Measurements from ENCODE around the gene KCNG4. TPM values are rescaled to one million over a fixed set of nuclear protein-coding genes. Genes with fewer than 3 reads are reported as not detected.

Gene KCNG4
- total RNA-seq, 1 donor from 2014 or later: not detected

- H3K79me2 ChIP-seq (ENCODE audit: low read depth): no peaks in the 10 kb centered on the region
- peak; percentile 36 for DNase-seq (ENCODE audit: low spot score)
Observed at GRCh38 chr16:84281074-84281473, 41.3 kb upstream of the KCNG4 start.

GRCh38 chr16:84279881-84280280 is 40.1 kb upstream of the KCNG4 start:
- H3F3A ChIP-seq (ENCODE audit: low read depth): no peaks in the 10 kb centered on the region
- no peaks in the 10 kb centered on the region for H3K36me3 ChIP-seq
- no peak overlapping the region for H3K4me2 ChIP-seq
- Mint-ChIP-seq H3K4me3 (no peak overlapping the region), H3K36me3 (no peaks in the 10 kb centered on the region), H3K4me1 (peaks cover 45% of the 10 kb centered on the region), H3K27ac (no peak overlapping the region), H3K27me3 (ENCODE audit: insufficient read depth, low read depth) (peaks cover 12% of the 10 kb centered on the region), H3K9me3 (no peaks in the 10 kb centered on the region)
- no peak overlapping the region for H3K9ac ChIP-seq
- H3K27ac ChIP-seq: no peak overlapping the region
- no peak for DNase-seq (ENCODE audit: low spot score)
- peaks cover 16% of the 10 kb centered on the region for H3K4me1 ChIP-seq
- no peaks in the 10 kb centered on the region for H3K9me3 ChIP-seq (ENCODE audit: low read depth)
- H3K27me3 ChIP-seq: peaks cover 11% of the 10 kb centered on the region
- H3K4me3 ChIP-seq: no peak overlapping the region
- no peak for TF ChIP-seq CTCF (IDR thresholded peaks at IDR 0.05)
- no peak for TF ChIP-seq EZH2 (IDR thresholded peaks at IDR 0.05)
- no peak for TF ChIP-seq EZH2phosphoT487 (IDR thresholded peaks at IDR 0.05)
- H3K79me2 ChIP-seq (ENCODE audit: low read depth): no peaks in the 10 kb centered on the region
- H2AFZ ChIP-seq (replicated peaks): no peak overlapping the region
- H4K20me1 ChIP-seq (ENCODE audit: low read depth): no peaks in the 10 kb centered on the region

More at GRCh38 chr16:84281074-84281473, 41.3 kb upstream of the KCNG4 start:
- Histone ChIP-seq H3K27me3 (peaks cover 13% of the 10 kb centered on the region), H4K20me1 (ENCODE audit: low read depth) (no peaks in the 10 kb centered on the region), H3K36me3 (no peaks in the 10 kb centered on the region), H3K9me3 (ENCODE audit: low read depth) (no peaks in the 10 kb centered on the region), H3K4me1 (peaks cover 16% of the 10 kb centered on the region), H3K4me2 (no peak overlapping the region), H2AFZ (replicated peaks) (no peak overlapping the region), H3K9ac (no peak overlapping the region), H3K27ac (no peak overlapping the region), H3F3A (ENCODE audit: low read depth) (no peaks in the 10 kb centered on the region), H3K4me3 (no peak overlapping the region)
- H3K9me3 Mint-ChIP-seq: no peaks in the 10 kb centered on the region
- no peaks in the 10 kb centered on the region for H3K36me3 Mint-ChIP-seq
- TF ChIP-seq EZH2phosphoT487 (IDR thresholded peaks at IDR 0.05): no peak
- TF ChIP-seq CTCF (IDR thresholded peaks at IDR 0.05): no peak
- TF ChIP-seq EZH2 (IDR thresholded peaks at IDR 0.05): no peak
- no peak overlapping the region for H3K4me3 Mint-ChIP-seq
- peaks cover 19% of the 10 kb centered on the region for H3K27me3 Mint-ChIP-seq (ENCODE audit: insufficient read depth, low read depth)
- H3K27ac Mint-ChIP-seq: peak overlapping the region; percentile 35
- H3K4me1 Mint-ChIP-seq: peaks cover 50% of the 10 kb centered on the region

DNA sequence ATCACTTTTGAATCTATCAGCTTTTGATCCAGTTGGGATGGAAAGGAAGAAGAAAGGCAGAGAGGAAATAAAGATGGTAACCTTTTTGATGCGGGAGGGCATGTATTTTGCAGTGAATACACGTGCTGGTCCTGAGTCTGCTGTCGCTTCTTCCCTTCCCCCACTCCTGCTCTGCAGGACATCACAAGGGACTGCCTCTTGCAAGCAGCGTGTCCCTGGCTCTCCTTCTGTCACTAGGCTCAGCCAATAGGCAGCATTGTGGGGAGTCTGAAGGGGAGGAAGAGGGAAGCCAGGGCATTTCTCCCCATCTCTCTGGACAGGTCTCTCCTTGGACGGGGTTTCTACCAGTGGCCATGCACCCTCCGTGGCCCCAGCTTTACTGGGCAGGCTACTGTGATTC is 39.2 kb upstream of the KCNG4 start:
- Mint-ChIP-seq H3K27ac (no peak overlapping the region), H3K9me3 (no peaks in the 10 kb centered on the region), H3K4me3 (no peak overlapping the region), H3K27me3 (ENCODE audit: insufficient read depth, low read depth) (peaks cover 10% of the 10 kb centered on the region), H3K4me1 (peaks cover 36% of the 10 kb centered on the region), H3K36me3 (no peaks in the 10 kb centered on the region)
- H2AFZ ChIP-seq (replicated peaks): peak overlapping the region; percentile 84
- DNase-seq (ENCODE audit: low spot score): peak; percentile 63
- no peaks in the 10 kb centered on the region for H3F3A ChIP-seq (ENCODE audit: low read depth)
- no peak overlapping the region for H3K4me3 ChIP-seq
- TF ChIP-seq EZH2phosphoT487 (IDR thresholded peaks at IDR 0.05) (no peak), CTCF (IDR thresholded peaks at IDR 0.05) (no peak), EZH2 (IDR thresholded peaks at IDR 0.05) (no peak)
- no peaks in the 10 kb centered on the region for H3K9me3 ChIP-seq (ENCODE audit: low read depth)
- H3K9ac ChIP-seq: no peak overlapping the region
- H4K20me1 ChIP-seq (ENCODE audit: low read depth): no peaks in the 10 kb centered on the region
- peak overlapping the region; percentile 42 for H3K4me2 ChIP-seq
- no peak overlapping the region for H3K27ac ChIP-seq
- peaks cover 1% of the 10 kb centered on the region for H3K27me3 ChIP-seq
- no peaks in the 10 kb centered on the region for H3K36me3 ChIP-seq
- H3K4me1 ChIP-seq: peaks cover 12% of the 10 kb centered on the region
- H3K79me2 ChIP-seq (ENCODE audit: low read depth): no peaks in the 10 kb centered on the region

Measured in neural progenitor cell (in vitro differentiated cells).